HL-60 (cell line): ENCODE data around the gene SELENOK.

ENCODE experiments used
- DNase-seq, 2 experiments: peaks; one replicate each; pipeline ENCODE4 v3.0.0-alpha.2; 2010 to 2020; ENCODE audit warnings: low read depth in 1 of 2, low spot score in 1 of 2
- H3K27ac ChIP-seq: fragments of 250-450 bp; sonication (Bioruptor Pico); replicated peaks from 2 replicates; pipeline ENCODE4 v1.5.1; 2020; ENCODE audit warnings: mild to moderate bottlenecking, moderate library complexity
- H3K27me3 ChIP-seq: fragments of 250-450 bp; sonication (Bioruptor Pico); 2 replicates; pipeline ENCODE4 v1.5.1; 2021; ENCODE audit warnings: mild to moderate bottlenecking, moderate library complexity; ENCODE audit not compliant: insufficient read depth, poor library complexity, severe bottlenecking
- H3K4me3 ChIP-seq: replicated peaks from 2 replicates; pipeline ENCODE4 v1.5.1; 2011; ENCODE audit warnings: mild to moderate bottlenecking, control low read depth, low read length; ENCODE audit not compliant: insufficient read depth
- CTCF ChIP-seq: IDR thresholded peaks from one replicate; pipeline ENCODE4 v1.5.1; 2011; ENCODE audit warnings: low read length, control low read depth, inconsistent platforms; ENCODE audit not compliant: insufficient read depth
- GABPA ChIP-seq: IDR thresholded peaks from 2 replicates; pipeline ENCODE4 v1.6.1; 2012; ENCODE audit warnings: low read depth
- POLR2AphosphoS5 ChIP-seq: IDR thresholded peaks from 2 replicates; pipeline ENCODE4 v1.6.1; 2012; ENCODE audit warnings: low read depth
- SPI1 ChIP-seq: IDR thresholded peaks from 2 replicates; pipeline ENCODE4 v1.6.1; 2012; ENCODE audit warnings: low read depth, mild to moderate bottlenecking, borderline replicate concordance
- TF ChIP-seq, protein P1 (sequence below): IDR thresholded peaks from 2 replicates; pipeline ENCODE4 v1.6.1; 2012; ENCODE audit warnings: low read depth; ENCODE audit not compliant: insufficient replicate concordance

The SELENOK gene

DNA sequence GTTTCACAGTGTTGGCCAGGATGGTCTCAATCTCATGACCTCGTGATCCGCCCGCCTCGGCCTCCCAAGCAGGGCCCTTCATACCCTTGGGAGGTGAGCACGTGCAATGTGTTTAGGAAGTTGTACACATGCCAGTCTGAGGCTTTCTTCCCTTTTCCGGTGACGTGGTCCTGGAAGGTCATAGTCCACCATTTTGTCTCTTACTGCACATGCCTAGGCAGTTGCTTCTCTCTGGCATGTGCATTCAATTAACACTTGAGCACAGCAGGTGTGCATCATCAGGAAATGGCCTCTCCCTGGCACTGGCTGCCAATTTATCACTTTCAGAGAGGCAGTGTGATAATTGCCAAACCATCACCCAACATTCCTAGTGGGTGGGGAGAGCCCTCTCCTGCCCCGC is 21.7 kb upstream of the SELENOK start:
- H3K27me3 ChIP-seq = peaks cover 5% of the 10 kb centered on the region
- TF ChIP-seq SPI1 = no peak
- TF ChIP-seq, protein P1, sequence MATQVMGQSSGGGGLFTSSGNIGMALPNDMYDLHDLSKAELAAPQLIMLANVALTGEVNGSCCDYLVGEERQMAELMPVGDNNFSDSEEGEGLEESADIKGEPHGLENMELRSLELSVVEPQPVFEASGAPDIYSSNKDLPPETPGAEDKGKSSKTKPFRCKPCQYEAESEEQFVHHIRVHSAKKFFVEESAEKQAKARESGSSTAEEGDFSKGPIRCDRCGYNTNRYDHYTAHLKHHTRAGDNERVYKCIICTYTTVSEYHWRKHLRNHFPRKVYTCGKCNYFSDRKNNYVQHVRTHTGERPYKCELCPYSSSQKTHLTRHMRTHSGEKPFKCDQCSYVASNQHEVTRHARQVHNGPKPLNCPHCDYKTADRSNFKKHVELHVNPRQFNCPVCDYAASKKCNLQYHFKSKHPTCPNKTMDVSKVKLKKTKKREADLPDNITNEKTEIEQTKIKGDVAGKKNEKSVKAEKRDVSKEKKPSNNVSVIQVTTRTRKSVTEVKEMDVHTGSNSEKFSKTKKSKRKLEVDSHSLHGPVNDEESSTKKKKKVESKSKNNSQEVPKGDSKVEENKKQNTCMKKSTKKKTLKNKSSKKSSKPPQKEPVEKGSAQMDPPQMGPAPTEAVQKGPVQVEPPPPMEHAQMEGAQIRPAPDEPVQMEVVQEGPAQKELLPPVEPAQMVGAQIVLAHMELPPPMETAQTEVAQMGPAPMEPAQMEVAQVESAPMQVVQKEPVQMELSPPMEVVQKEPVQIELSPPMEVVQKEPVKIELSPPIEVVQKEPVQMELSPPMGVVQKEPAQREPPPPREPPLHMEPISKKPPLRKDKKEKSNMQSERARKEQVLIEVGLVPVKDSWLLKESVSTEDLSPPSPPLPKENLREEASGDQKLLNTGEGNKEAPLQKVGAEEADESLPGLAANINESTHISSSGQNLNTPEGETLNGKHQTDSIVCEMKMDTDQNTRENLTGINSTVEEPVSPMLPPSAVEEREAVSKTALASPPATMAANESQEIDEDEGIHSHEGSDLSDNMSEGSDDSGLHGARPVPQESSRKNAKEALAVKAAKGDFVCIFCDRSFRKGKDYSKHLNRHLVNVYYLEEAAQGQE = no peak
- TF ChIP-seq POLR2AphosphoS5 = no peak
- TF ChIP-seq GABPA = no peak
- TF ChIP-seq CTCF = no peak
- no peak for DNase-seq

DNA sequence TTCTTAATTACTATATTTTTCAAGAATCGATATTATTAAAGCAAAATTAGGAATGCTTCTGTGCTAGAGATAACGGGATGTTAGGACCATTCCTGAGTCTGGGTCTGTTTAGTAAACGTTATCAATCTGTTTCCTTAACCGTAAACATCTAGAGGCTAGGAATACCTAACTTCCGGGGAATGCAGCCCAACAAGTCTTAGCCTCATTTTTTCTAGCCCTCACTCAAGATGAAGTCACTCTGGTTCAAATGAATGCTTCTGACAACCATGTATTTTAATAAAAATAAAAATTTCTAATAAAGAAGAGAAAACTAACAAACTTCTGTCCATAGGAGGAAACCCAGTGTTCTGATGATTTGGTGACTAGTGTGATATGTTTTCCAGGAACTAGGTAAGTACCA is 11.1 kb upstream of the SELENOK start:
- DNase-seq = no peak
- TF ChIP-seq POLR2AphosphoS5 = no peak
- no peak for TF ChIP-seq CTCF
- TF ChIP-seq, protein P1 = no peak
- no peak for TF ChIP-seq GABPA
- TF ChIP-seq SPI1 = no peak
- Histone ChIP-seq H3K27ac (no peak overlapping the region), H3K4me3 (no peak overlapping the region), H3K27me3 (no peaks in the 10 kb centered on the region)

More for the DNA sequence above, 21.7 kb upstream of the SELENOK start:
- Histone ChIP-seq H3K27ac (no peak overlapping the region), H3K4me3 (no peak overlapping the region)

GRCh38 chr3:53902067-53902466 is 10.4 kb upstream of the SELENOK start:
- DNase-seq = no peak
- no peak for TF ChIP-seq SPI1
- TF ChIP-seq, protein P1 = no peak
- TF ChIP-seq POLR2AphosphoS5 = no peak
- no peak for TF ChIP-seq CTCF
- no peak for TF ChIP-seq GABPA
- Histone ChIP-seq H3K27me3 (no peaks in the 10 kb centered on the region), H3K27ac (no peak overlapping the region), H3K4me3 (no peak overlapping the region)
